Glutamatergic neuron (in vitro differentiated cells): ENCODE results near the gene ZNF358. TPM values are rescaled to one million over a fixed set of nuclear protein-coding genes. Genes with fewer than 3 reads are reported as not detected.

Experiments
- DNase-seq: peaks from one replicate; pipeline ENCODE4 v3.0.0; 2022
- H3K27ac Mint-ChIP-seq: one replicate; pipeline ENCODE4 v1.8.0; 2020; ENCODE audit warnings: mild to moderate bottlenecking, mixed read lengths, inconsistent platforms; ENCODE audit not compliant: unreplicated experiment
- H3K27me3 Mint-ChIP-seq: one replicate; pipeline ENCODE4 v1.8.0; 2020; ENCODE audit warnings: mild to moderate bottlenecking, moderate library complexity, mixed read lengths, inconsistent platforms; ENCODE audit not compliant: unreplicated experiment
- H3K36me3 Mint-ChIP-seq: one replicate; pipeline ENCODE4 v1.8.0; 2020; ENCODE audit warnings: mild to moderate bottlenecking, mixed read lengths, inconsistent platforms; ENCODE audit not compliant: unreplicated experiment
- H3K4me1 Mint-ChIP-seq: one replicate; pipeline ENCODE4 v1.8.0; 2020; ENCODE audit warnings: mild to moderate bottlenecking, low read depth, mixed read lengths, inconsistent platforms; ENCODE audit not compliant: unreplicated experiment
- H3K4me3 Mint-ChIP-seq: one replicate; pipeline ENCODE4 v1.8.0; 2020; ENCODE audit warnings: mild to moderate bottlenecking, mixed read lengths, inconsistent platforms; ENCODE audit not compliant: unreplicated experiment
- H3K9me3 Mint-ChIP-seq: one replicate; pipeline ENCODE4 v1.8.0; 2020; ENCODE audit warnings: mild to moderate bottlenecking, moderate library complexity, mixed read lengths, inconsistent platforms; ENCODE audit not compliant: unreplicated experiment
- total RNA-seq: library from RNA; stranded (reverse); fragmentation: NEBNext Ultra II Directional; extraction: Animal tissue kit (Norgen Biotek cat#: 25700); gene quantifications from one replicate; pipeline ENCODE4 v1.2.1, GENCODE V29; 2021; ENCODE audit not compliant: unreplicated experiment
- TF ChIP-seq, protein P1 (sequence below): fragments of 200-600 bp; sonication (generic); IDR thresholded peaks from one replicate; pipeline ENCODE4 v1.5.0; 2021; ENCODE audit not compliant: partially characterized antibody, unreplicated experiment

The ZNF358 gene
- total RNA-seq, 1 donor from 2014 or later = 148 TPM

GRCh38 chr19:7488736-7489353 lies 27.1 kb upstream of the ZNF358 start, which contains the start of gene PEX11G:
Gene PEX11G (minus strand): TSS chr19:7489035. CDS start chr19:7489010, 25 bp downstream.
- Mint-ChIP-seq H3K9me3 (peaks cover 10% of the 10 kb centered on the region), H3K4me3 (peak within 1 kb of the TSS; percentile 78), H3K36me3 (peaks cover 4% of the 10 kb centered on the region), H3K27me3 (peaks cover 10% of the 10 kb centered on the region), H3K27ac (peak within 1 kb of the TSS; percentile 97), H3K4me1 (peaks cover 6% of the 10 kb centered on the region)
- DNase-seq = peak; percentile 97
- TF ChIP-seq, protein P1, sequence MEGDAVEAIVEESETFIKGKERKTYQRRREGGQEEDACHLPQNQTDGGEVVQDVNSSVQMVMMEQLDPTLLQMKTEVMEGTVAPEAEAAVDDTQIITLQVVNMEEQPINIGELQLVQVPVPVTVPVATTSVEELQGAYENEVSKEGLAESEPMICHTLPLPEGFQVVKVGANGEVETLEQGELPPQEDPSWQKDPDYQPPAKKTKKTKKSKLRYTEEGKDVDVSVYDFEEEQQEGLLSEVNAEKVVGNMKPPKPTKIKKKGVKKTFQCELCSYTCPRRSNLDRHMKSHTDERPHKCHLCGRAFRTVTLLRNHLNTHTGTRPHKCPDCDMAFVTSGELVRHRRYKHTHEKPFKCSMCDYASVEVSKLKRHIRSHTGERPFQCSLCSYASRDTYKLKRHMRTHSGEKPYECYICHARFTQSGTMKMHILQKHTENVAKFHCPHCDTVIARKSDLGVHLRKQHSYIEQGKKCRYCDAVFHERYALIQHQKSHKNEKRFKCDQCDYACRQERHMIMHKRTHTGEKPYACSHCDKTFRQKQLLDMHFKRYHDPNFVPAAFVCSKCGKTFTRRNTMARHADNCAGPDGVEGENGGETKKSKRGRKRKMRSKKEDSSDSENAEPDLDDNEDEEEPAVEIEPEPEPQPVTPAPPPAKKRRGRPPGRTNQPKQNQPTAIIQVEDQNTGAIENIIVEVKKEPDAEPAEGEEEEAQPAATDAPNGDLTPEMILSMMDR = no peak

DNA sequence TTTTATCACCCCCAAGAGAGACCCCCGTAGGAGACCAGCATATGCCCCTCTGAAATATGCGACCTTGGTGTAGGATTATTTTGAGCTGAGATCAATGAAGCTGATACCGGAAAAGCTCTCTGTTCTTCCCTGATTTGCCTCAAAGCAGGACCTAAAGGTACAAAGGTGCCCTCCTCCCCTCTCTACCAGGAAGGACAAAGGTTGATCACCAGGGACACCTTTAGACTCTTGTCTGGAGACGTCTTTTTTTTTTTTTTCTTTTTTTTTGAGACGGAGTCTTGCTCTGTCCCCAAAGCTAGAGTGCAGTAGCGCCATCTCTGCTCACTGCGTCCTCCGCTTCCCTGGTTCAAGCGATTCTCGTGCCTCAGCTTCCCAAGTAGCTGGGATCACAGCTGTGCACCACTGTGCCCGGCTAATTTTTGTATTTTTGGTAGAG lies 26.3 kb upstream of the ZNF358 start:
- DNase-seq = no peak
- TF ChIP-seq, protein P1 = no peak
- peaks cover 12% of the 10 kb centered on the region for H3K4me1 Mint-ChIP-seq
- H3K36me3 Mint-ChIP-seq = peaks cover 4% of the 10 kb centered on the region
- peak overlapping the region; percentile 78 for H3K4me3 Mint-ChIP-seq
- H3K27ac Mint-ChIP-seq = peak overlapping the region; percentile 97
- H3K9me3 Mint-ChIP-seq = peaks cover 8% of the 10 kb centered on the region
- peaks cover 10% of the 10 kb centered on the region for H3K27me3 Mint-ChIP-seq

- Mint-ChIP-seq H3K36me3 (peaks cover 4% of the 10 kb centered on the region), H3K9me3 (peaks cover 8% of the 10 kb centered on the region), H3K4me1 (peaks cover 12% of the 10 kb centered on the region), H3K27me3 (peaks cover 10% of the 10 kb centered on the region), H3K4me3 (no peak overlapping the region), H3K27ac (no peak overlapping the region)
- TF ChIP-seq, protein P1 = no peak
- no peak for DNase-seq
These were observed 23.8 kb upstream of the ZNF358 start for GRCh38 chr19:7492142-7492541.

DNA sequence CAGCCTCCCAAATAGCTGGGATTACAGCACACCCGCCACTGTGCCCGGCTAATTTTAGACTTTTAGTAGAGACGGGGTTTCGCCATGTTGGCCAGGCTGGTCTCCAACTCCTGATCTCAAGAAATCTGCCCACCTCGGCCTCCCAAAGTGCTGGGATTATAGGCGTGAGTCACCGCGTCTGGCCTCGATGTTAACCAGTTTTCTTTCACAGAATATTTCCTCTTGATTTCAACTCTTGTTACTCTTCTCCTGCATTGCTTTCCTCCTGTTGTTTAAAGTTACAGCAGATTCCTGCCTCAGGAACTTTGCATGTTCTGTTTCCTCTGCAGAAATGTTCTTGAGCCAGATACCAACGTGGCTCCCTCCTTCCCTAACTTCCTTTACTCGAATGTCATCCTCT lies 23.3 kb upstream of the ZNF358 start:
- Mint-ChIP-seq H3K9me3 (peaks cover 8% of the 10 kb centered on the region), H3K27ac (no peak overlapping the region), H3K4me1 (peaks cover 12% of the 10 kb centered on the region), H3K36me3 (peaks cover 4% of the 10 kb centered on the region), H3K4me3 (no peak overlapping the region), H3K27me3 (peaks cover 10% of the 10 kb centered on the region)
- TF ChIP-seq, protein P1 = no peak
- DNase-seq = no peak

GRCh38 chr19:7494416-7495098 lies 21.3 kb upstream of the ZNF358 start:
- H3K27me3 Mint-ChIP-seq = peaks cover 7% of the 10 kb centered on the region

More at GRCh38 chr19:7494416-7495098, 21.3 kb upstream of the ZNF358 start:
- DNase-seq = peak; percentile 74
- TF ChIP-seq, protein P1 = peak; percentile 44
- Mint-ChIP-seq H3K4me1 (peaks cover 7% of the 10 kb centered on the region), H3K36me3 (no peaks in the 10 kb centered on the region), H3K27ac (peak overlapping the region; percentile 82), H3K9me3 (peaks cover 4% of the 10 kb centered on the region), H3K4me3 (no peak overlapping the region)
